ENCODE measurements around the gene CIAO3.

Gene CIAO3

GRCh38 chr16:726188-726437 lies 14.7 kb downstream of the CIAO3 start:
- ATAC-seq, result no peak
- TF ChIP-seq PPARA (CRISPR knock-in tag; IDR thresholded peaks at IDR 0.05; ENCODE audit: borderline replicate concordance) (no peak), TCF4 (CRISPR knock-in tag; IDR thresholded peaks at IDR 0.05; ENCODE audit: borderline replicate concordance) (no peak), ARNTL (CRISPR knock-in tag; IDR thresholded peaks at IDR 0.05; ENCODE audit: borderline replicate concordance, low read depth) (no peak), GLIS3 (CRISPR knock-in tag; IDR thresholded peaks at IDR 0.05) (no peak), ZNF70 (CRISPR knock-in tag; IDR thresholded peaks at IDR 0.05) (no peak), TOX (CRISPR knock-in tag; IDR thresholded peaks at IDR 0.05; ENCODE audit: borderline replicate concordance) (no peak), ZFP3 (CRISPR knock-in tag; IDR thresholded peaks at IDR 0.05) (no peak), SNAI2 (CRISPR knock-in tag; IDR thresholded peaks at IDR 0.05) (no peak), ZC3H10 (CRISPR knock-in tag; IDR thresholded peaks at IDR 0.05) (no peak), ZFP30 (CRISPR knock-in tag; IDR thresholded peaks at IDR 0.05) (no peak), OSR1 (CRISPR knock-in tag; IDR thresholded peaks at IDR 0.05) (no peak), RARB (CRISPR knock-in tag; IDR thresholded peaks at IDR 0.05) (no peak), ZNF565 (CRISPR knock-in tag; conservative IDR thresholded peaks at IDR 0.05; ENCODE audit: low read depth) (no peak), ISL1 (CRISPR knock-in tag; IDR thresholded peaks at IDR 0.05) (no peak), ZNF8 (CRISPR knock-in tag; IDR thresholded peaks at IDR 0.05) (no peak)
- TF ChIP-seq, protein P1, sequence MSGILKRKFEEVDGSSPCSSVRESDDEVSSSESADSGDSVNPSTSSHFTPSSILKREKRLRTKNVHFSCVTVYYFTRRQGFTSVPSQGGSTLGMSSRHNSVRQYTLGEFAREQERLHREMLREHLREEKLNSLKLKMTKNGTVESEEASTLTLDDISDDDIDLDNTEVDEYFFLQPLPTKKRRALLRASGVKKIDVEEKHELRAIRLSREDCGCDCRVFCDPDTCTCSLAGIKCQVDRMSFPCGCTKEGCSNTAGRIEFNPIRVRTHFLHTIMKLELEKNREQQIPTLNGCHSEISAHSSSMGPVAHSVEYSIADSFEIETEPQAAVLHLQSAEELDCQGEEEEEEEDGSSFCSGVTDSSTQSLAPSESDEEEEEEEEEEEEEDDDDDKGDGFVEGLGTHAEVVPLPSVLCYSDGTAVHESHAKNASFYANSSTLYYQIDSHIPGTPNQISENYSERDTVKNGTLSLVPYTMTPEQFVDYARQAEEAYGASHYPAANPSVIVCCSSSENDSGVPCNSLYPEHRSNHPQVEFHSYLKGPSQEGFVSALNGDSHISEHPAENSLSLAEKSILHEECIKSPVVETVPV (CRISPR knock-in tag; IDR thresholded peaks at IDR 0.05), result no peak
- TF ChIP-seq, protein P2, sequence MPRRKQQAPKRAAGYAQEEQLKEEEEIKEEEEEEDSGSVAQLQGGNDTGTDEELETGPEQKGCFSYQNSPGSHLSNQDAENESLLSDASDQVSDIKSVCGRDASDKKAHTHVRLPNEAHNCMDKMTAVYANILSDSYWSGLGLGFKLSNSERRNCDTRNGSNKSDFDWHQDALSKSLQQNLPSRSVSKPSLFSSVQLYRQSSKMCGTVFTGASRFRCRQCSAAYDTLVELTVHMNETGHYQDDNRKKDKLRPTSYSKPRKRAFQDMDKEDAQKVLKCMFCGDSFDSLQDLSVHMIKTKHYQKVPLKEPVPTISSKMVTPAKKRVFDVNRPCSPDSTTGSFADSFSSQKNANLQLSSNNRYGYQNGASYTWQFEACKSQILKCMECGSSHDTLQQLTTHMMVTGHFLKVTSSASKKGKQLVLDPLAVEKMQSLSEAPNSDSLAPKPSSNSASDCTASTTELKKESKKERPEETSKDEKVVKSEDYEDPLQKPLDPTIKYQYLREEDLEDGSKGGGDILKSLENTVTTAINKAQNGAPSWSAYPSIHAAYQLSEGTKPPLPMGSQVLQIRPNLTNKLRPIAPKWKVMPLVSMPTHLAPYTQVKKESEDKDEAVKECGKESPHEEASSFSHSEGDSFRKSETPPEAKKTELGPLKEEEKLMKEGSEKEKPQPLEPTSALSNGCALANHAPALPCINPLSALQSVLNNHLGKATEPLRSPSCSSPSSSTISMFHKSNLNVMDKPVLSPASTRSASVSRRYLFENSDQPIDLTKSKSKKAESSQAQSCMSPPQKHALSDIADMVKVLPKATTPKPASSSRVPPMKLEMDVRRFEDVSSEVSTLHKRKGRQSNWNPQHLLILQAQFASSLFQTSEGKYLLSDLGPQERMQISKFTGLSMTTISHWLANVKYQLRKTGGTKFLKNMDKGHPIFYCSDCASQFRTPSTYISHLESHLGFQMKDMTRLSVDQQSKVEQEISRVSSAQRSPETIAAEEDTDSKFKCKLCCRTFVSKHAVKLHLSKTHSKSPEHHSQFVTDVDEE (CRISPR knock-in tag; IDR thresholded peaks at IDR 0.05), result no peak
- TF ChIP-seq, protein P3, sequence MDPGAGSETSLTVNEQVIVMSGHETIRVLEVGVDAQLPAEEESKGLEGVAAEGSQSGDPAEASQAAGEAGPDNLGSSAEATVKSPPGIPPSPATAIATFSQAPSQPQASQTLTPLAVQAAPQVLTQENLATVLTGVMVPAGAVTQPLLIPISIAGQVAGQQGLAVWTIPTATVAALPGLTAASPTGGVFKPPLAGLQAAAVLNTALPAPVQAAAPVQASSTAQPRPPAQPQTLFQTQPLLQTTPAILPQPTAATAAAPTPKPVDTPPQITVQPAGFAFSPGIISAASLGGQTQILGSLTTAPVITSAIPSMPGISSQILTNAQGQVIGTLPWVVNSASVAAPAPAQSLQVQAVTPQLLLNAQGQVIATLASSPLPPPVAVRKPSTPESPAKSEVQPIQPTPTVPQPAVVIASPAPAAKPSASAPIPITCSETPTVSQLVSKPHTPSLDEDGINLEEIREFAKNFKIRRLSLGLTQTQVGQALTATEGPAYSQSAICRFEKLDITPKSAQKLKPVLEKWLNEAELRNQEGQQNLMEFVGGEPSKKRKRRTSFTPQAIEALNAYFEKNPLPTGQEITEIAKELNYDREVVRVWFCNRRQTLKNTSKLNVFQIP (CRISPR knock-in tag; IDR thresholded peaks at IDR 0.05; ENCODE audit: borderline replicate concordance, low read depth), result no peak

GRCh38 chr16:725463-726187 lies 15.2 kb downstream of the CIAO3 start:
- TF ChIP-seq PATZ1 (CRISPR knock-in tag; IDR thresholded peaks at IDR 0.05; ENCODE audit: borderline replicate concordance) (no peak), BACH2 (CRISPR knock-in tag; IDR thresholded peaks at IDR 0.05; ENCODE audit: borderline replicate concordance) (no peak), ZC3H10 (CRISPR knock-in tag; IDR thresholded peaks at IDR 0.05) (no peak), TOX (CRISPR knock-in tag; IDR thresholded peaks at IDR 0.05; ENCODE audit: borderline replicate concordance) (no peak), ARNTL (CRISPR knock-in tag; IDR thresholded peaks at IDR 0.05; ENCODE audit: borderline replicate concordance, low read depth) (no peak), ZNF70 (CRISPR knock-in tag; IDR thresholded peaks at IDR 0.05) (no peak), ZNF565 (CRISPR knock-in tag; conservative IDR thresholded peaks at IDR 0.05; ENCODE audit: low read depth) (no peak), CSDC2 (CRISPR knock-in tag; IDR thresholded peaks at IDR 0.05) (no peak), OSR1 (CRISPR knock-in tag; IDR thresholded peaks at IDR 0.05) (no peak)
- no peak for ATAC-seq

- no peak for ATAC-seq
- no peak for TF ChIP-seq PATZ1 (CRISPR knock-in tag; IDR thresholded peaks at IDR 0.05; ENCODE audit: borderline replicate concordance)
- TF ChIP-seq ZNF8 (CRISPR knock-in tag; IDR thresholded peaks at IDR 0.05), result no peak
- no peak for TF ChIP-seq ARNTL (CRISPR knock-in tag; IDR thresholded peaks at IDR 0.05; ENCODE audit: borderline replicate concordance, low read depth)
- no peak for TF ChIP-seq ZNF565 (CRISPR knock-in tag; conservative IDR thresholded peaks at IDR 0.05; ENCODE audit: low read depth)
- no peak for TF ChIP-seq PPARA (CRISPR knock-in tag; IDR thresholded peaks at IDR 0.05; ENCODE audit: borderline replicate concordance)
- no peak for TF ChIP-seq ESRRG (CRISPR knock-in tag; IDR thresholded peaks at IDR 0.05)
- TF ChIP-seq TCF4 (CRISPR knock-in tag; IDR thresholded peaks at IDR 0.05; ENCODE audit: borderline replicate concordance), result no peak
- no peak for TF ChIP-seq TOX (CRISPR knock-in tag; IDR thresholded peaks at IDR 0.05; ENCODE audit: borderline replicate concordance)
- TF ChIP-seq CSDC2 (CRISPR knock-in tag; IDR thresholded peaks at IDR 0.05), result no peak
- no peak for TF ChIP-seq GLIS3 (CRISPR knock-in tag; IDR thresholded peaks at IDR 0.05)
- no peak for TF ChIP-seq SNAI2 (CRISPR knock-in tag; IDR thresholded peaks at IDR 0.05)
- TF ChIP-seq, protein P3 (CRISPR knock-in tag; IDR thresholded peaks at IDR 0.05; ENCODE audit: borderline replicate concordance, low read depth), result no peak
- TF ChIP-seq ISL1 (CRISPR knock-in tag; IDR thresholded peaks at IDR 0.05), result no peak
- TF ChIP-seq, protein P4, sequence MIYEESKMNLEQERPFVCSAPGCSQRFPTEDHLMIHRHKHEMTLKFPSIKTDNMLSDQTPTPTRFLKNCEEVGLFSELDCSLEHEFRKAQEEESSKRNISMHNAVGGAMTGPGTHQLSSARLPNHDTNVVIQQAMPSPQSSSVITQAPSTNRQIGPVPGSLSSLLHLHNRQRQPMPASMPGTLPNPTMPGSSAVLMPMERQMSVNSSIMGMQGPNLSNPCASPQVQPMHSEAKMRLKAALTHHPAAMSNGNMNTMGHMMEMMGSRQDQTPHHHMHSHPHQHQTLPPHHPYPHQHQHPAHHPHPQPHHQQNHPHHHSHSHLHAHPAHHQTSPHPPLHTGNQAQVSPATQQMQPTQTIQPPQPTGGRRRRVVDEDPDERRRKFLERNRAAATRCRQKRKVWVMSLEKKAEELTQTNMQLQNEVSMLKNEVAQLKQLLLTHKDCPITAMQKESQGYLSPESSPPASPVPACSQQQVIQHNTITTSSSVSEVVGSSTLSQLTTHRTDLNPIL (CRISPR knock-in tag; IDR thresholded peaks at IDR 0.05; ENCODE audit: low read depth), result no peak
These were observed 15.8 kb downstream of the CIAO3 start for GRCh38 chr16:725041-725376.
